HG02610 (cell line): ENCODE results near the gene GJA9.

Source experiments
- ATAC-seq: cut with Tn5 transposase; IDR thresholded peaks from one replicate; pipeline ENCODE4 v1.9.1; 2021; ENCODE audit warnings: mild to moderate bottlenecking, moderate library complexity; ENCODE audit not compliant: unreplicated experiment

The GJA9 gene

GRCh38 chr1:38832370-38832734 lies 49.0 kb downstream of the GJA9 start:
- no peak for ATAC-seq

GRCh38 chr1:38831731-38832369 lies 49.5 kb downstream of the GJA9 start:
- ATAC-seq, result no peak

GRCh38 chr1:38829368-38829767 lies 52.0 kb downstream of the GJA9 start:
- no peak for ATAC-seq

GRCh38 chr1:38827318-38827717 lies 54.1 kb downstream of the GJA9 start:
- no peak for ATAC-seq

- no peak for ATAC-seq
These were observed 54.5 kb downstream of the GJA9 start for GRCh38 chr1:38826886-38827285.

- ATAC-seq, result no peak
These were observed 55.1 kb downstream of the GJA9 start for GRCh38 chr1:38826262-38826661.
